Measurements from ENCODE around the gene FBP2.
"Not testable (repeated sequence)": the region's sequence is repeated elsewhere in the genome, so short reads cannot be mapped to it uniquely, and the experiment has no call there.

Gene FBP2

GRCh38 chr9:94581728-94582127 lies 11.9 kb downstream of the FBP2 start:
- Histone ChIP-seq H3K4me3 (ENCODE audit: low read depth, low read length) (no peak overlapping the region), H3K27me3 (ENCODE audit: control insufficient read depth, insufficient read depth, low read length) (no peaks in the 10 kb centered on the region), H3K36me3 (ENCODE audit: control insufficient read depth, insufficient read depth, low read length) (no peaks in the 10 kb centered on the region)

GRCh38 chr9:94577571-94577970 lies 16.1 kb downstream of the FBP2 start:
- Histone ChIP-seq H3K9me3 (ENCODE audit: control insufficient read depth, insufficient read depth, low read length) (no peaks in the 10 kb centered on the region), H3K36me3 (ENCODE audit: control insufficient read depth, insufficient read depth, low read length) (no peaks in the 10 kb centered on the region), H3K27me3 (ENCODE audit: control insufficient read depth, insufficient read depth, low read length) (no peaks in the 10 kb centered on the region), H3K9ac (ENCODE audit: low read depth, low read length) (no peak overlapping the region), H3K4me1 (ENCODE audit: control insufficient read depth, insufficient read depth, low read length) (no peaks in the 10 kb centered on the region), H3K4me3 (ENCODE audit: low read depth, low read length) (no peak overlapping the region)

More at GRCh38 chr9:94581728-94582127, 11.9 kb downstream of the FBP2 start:
- Histone ChIP-seq H3K9ac (ENCODE audit: low read depth, low read length) (no peak overlapping the region), H3K4me1 (ENCODE audit: control insufficient read depth, insufficient read depth, low read length) (no peaks in the 10 kb centered on the region), H3K9me3 (ENCODE audit: control insufficient read depth, insufficient read depth, low read length) (no peaks in the 10 kb centered on the region)

- Histone ChIP-seq H3K9ac (ENCODE audit: low read depth, low read length) (no peak overlapping the region), H3K4me3 (ENCODE audit: low read depth, low read length) (no peak overlapping the region), H3K4me1 (ENCODE audit: control insufficient read depth, insufficient read depth, low read length) (no peaks in the 10 kb centered on the region), H3K36me3 (ENCODE audit: control insufficient read depth, insufficient read depth, low read length) (no peaks in the 10 kb centered on the region), H3K9me3 (ENCODE audit: control insufficient read depth, insufficient read depth, low read length) (no peaks in the 10 kb centered on the region), H3K27me3 (ENCODE audit: control insufficient read depth, insufficient read depth, low read length) (no peaks in the 10 kb centered on the region)
These were observed 16.6 kb downstream of the FBP2 start for GRCh38 chr9:94577036-94577435.

- Histone ChIP-seq H3K4me1 (ENCODE audit: control insufficient read depth, insufficient read depth, low read length) (no peaks in the 10 kb centered on the region), H3K9ac (ENCODE audit: low read depth, low read length) (no peak overlapping the region), H3K9me3 (ENCODE audit: control insufficient read depth, insufficient read depth, low read length) (no peaks in the 10 kb centered on the region), H3K4me3 (ENCODE audit: low read depth, low read length) (no peak overlapping the region), H3K36me3 (ENCODE audit: control insufficient read depth, insufficient read depth, low read length) (no peaks in the 10 kb centered on the region), H3K27me3 (ENCODE audit: control insufficient read depth, insufficient read depth, low read length) (no peaks in the 10 kb centered on the region)
These were observed 17.5 kb downstream of the FBP2 start for GRCh38 chr9:94576131-94576530.

- no peak overlapping the region for H3K9ac ChIP-seq (ENCODE audit: low read depth, low read length)
- no peak overlapping the region for H3K4me3 ChIP-seq (ENCODE audit: low read depth, low read length)
- peaks cover 12% of the 10 kb centered on the region for H3K4me1 ChIP-seq (ENCODE audit: control insufficient read depth, insufficient read depth, low read length)
- H3K27me3 ChIP-seq (ENCODE audit: control insufficient read depth, insufficient read depth, low read length), result no peaks in the 10 kb centered on the region
- no peaks in the 10 kb centered on the region for H3K9me3 ChIP-seq (ENCODE audit: control insufficient read depth, insufficient read depth, low read length)
- no peaks in the 10 kb centered on the region for H3K36me3 ChIP-seq (ENCODE audit: control insufficient read depth, insufficient read depth, low read length)
These were observed 24.5 kb downstream of the FBP2 start for GRCh38 chr9:94568972-94569712.

- H3K9me3 ChIP-seq (ENCODE audit: control insufficient read depth, insufficient read depth, low read length), result no peaks in the 10 kb centered on the region
- no peaks in the 10 kb centered on the region for H3K36me3 ChIP-seq (ENCODE audit: control insufficient read depth, insufficient read depth, low read length)
- H3K4me1 ChIP-seq (ENCODE audit: control insufficient read depth, insufficient read depth, low read length), result peaks cover 12% of the 10 kb centered on the region
- no peak overlapping the region for H3K9ac ChIP-seq (ENCODE audit: low read depth, low read length)
- H3K27me3 ChIP-seq (ENCODE audit: control insufficient read depth, insufficient read depth, low read length), result no peaks in the 10 kb centered on the region
- no peak overlapping the region for H3K4me3 ChIP-seq (ENCODE audit: low read depth, low read length)
These were observed 25.3 kb downstream of the FBP2 start for GRCh38 chr9:94568250-94568889.

GRCh38 chr9:94567271-94567670 lies 26.4 kb downstream of the FBP2 start:
- no peaks in the 10 kb centered on the region for H3K36me3 ChIP-seq (ENCODE audit: control insufficient read depth, insufficient read depth, low read length)

GRCh38 chr9:94566550-94566949 lies 27.1 kb downstream of the FBP2 start:
- Histone ChIP-seq H3K4me1 (ENCODE audit: control insufficient read depth, insufficient read depth, low read length) (peaks cover 12% of the 10 kb centered on the region), H3K9ac (ENCODE audit: low read depth, low read length) (no peak overlapping the region), H3K36me3 (ENCODE audit: control insufficient read depth, insufficient read depth, low read length) (no peaks in the 10 kb centered on the region), H3K9me3 (ENCODE audit: control insufficient read depth, insufficient read depth, low read length) (no peaks in the 10 kb centered on the region), H3K27me3 (ENCODE audit: control insufficient read depth, insufficient read depth, low read length) (no peaks in the 10 kb centered on the region), H3K4me3 (ENCODE audit: low read depth, low read length) (no peak overlapping the region)

More at GRCh38 chr9:94567271-94567670, 26.4 kb downstream of the FBP2 start:
- H3K9ac ChIP-seq (ENCODE audit: low read depth, low read length), result no peak overlapping the region
- no peak overlapping the region for H3K4me3 ChIP-seq (ENCODE audit: low read depth, low read length)
- no peaks in the 10 kb centered on the region for H3K9me3 ChIP-seq (ENCODE audit: control insufficient read depth, insufficient read depth, low read length)
- no peaks in the 10 kb centered on the region for H3K27me3 ChIP-seq (ENCODE audit: control insufficient read depth, insufficient read depth, low read length)
- peaks cover 12% of the 10 kb centered on the region for H3K4me1 ChIP-seq (ENCODE audit: control insufficient read depth, insufficient read depth, low read length)

- not testable (repeated sequence) for H3K27me3 ChIP-seq (ENCODE audit: control insufficient read depth, insufficient read depth, low read length); H3K4me1 ChIP-seq (ENCODE audit: control insufficient read depth, insufficient read depth, low read length)
These were observed 29.3 kb downstream of the FBP2 start for GRCh38 chr9:94564279-94564678.

GRCh38 chr9:94563548-94563947 lies 30.1 kb downstream of the FBP2 start:
- H3K27me3 ChIP-seq (ENCODE audit: control insufficient read depth, insufficient read depth, low read length), result no peaks in the 10 kb centered on the region
- peaks cover 12% of the 10 kb centered on the region for H3K36me3 ChIP-seq (ENCODE audit: control insufficient read depth, insufficient read depth, low read length)

More at GRCh38 chr9:94564279-94564678, 29.3 kb downstream of the FBP2 start:
- H3K4me3 ChIP-seq (ENCODE audit: low read depth, low read length); H3K9me3 ChIP-seq (ENCODE audit: control insufficient read depth, insufficient read depth, low read length); H3K9ac ChIP-seq (ENCODE audit: low read depth, low read length); H3K36me3 ChIP-seq (ENCODE audit: control insufficient read depth, insufficient read depth, low read length): not testable (repeated sequence)

GRCh38 chr9:94560237-94560636 lies 33.4 kb downstream of the FBP2 start:
- Histone ChIP-seq H3K36me3 (ENCODE audit: control insufficient read depth, insufficient read depth, low read length) (peaks cover 12% of the 10 kb centered on the region), H3K27me3 (ENCODE audit: control insufficient read depth, insufficient read depth, low read length) (no peaks in the 10 kb centered on the region), H3K4me1 (ENCODE audit: control insufficient read depth, insufficient read depth, low read length) (no peaks in the 10 kb centered on the region), H3K9me3 (ENCODE audit: control insufficient read depth, insufficient read depth, low read length) (no peaks in the 10 kb centered on the region), H3K4me3 (ENCODE audit: low read depth, low read length) (no peak overlapping the region), H3K9ac (ENCODE audit: low read depth, low read length) (no peak overlapping the region)

More at GRCh38 chr9:94563548-94563947, 30.1 kb downstream of the FBP2 start:
- Histone ChIP-seq H3K4me3 (ENCODE audit: low read depth, low read length) (no peak overlapping the region), H3K9ac (ENCODE audit: low read depth, low read length) (no peak overlapping the region), H3K4me1 (ENCODE audit: control insufficient read depth, insufficient read depth, low read length) (no peaks in the 10 kb centered on the region), H3K9me3 (ENCODE audit: control insufficient read depth, insufficient read depth, low read length) (no peaks in the 10 kb centered on the region)

- no peaks in the 10 kb centered on the region for H3K27me3 ChIP-seq (ENCODE audit: control insufficient read depth, insufficient read depth, low read length)
- no peaks in the 10 kb centered on the region for H3K9me3 ChIP-seq (ENCODE audit: control insufficient read depth, insufficient read depth, low read length)
These were observed 36.2 kb downstream of the FBP2 start for GRCh38 chr9:94557376-94557775.

More at GRCh38 chr9:94557376-94557775, 36.2 kb downstream of the FBP2 start:
- H3K4me3 ChIP-seq (ENCODE audit: low read depth, low read length), result no peak overlapping the region
- no peaks in the 10 kb centered on the region for H3K4me1 ChIP-seq (ENCODE audit: control insufficient read depth, insufficient read depth, low read length)
- H3K9ac ChIP-seq (ENCODE audit: low read depth, low read length), result no peak overlapping the region
- H3K36me3 ChIP-seq (ENCODE audit: control insufficient read depth, insufficient read depth, low read length), result peaks cover 12% of the 10 kb centered on the region
